Measurements from ENCODE around the gene CLCN3.
"Not testable (repeated sequence)": the region's sequence is repeated elsewhere in the genome, so short reads cannot be mapped to it uniquely, and the experiment has no call there.

The CLCN3 gene

GRCh38 chr4:169658975-169659715 lies 38.8 kb downstream of the CLCN3 start:
- DNase-seq: no peak

GRCh38 chr4:169659716-169660670 lies 39.6 kb downstream of the CLCN3 start:
- peak; percentile 63 for DNase-seq

GRCh38 chr4:169660929-169661328 lies 40.6 kb downstream of the CLCN3 start:
- no peak for DNase-seq

- no peak for DNase-seq
Observed at GRCh38 chr4:169661761-169662160, 41.4 kb downstream of the CLCN3 start.

GRCh38 chr4:169662206-169662605 lies 41.8 kb downstream of the CLCN3 start:
- DNase-seq: no peak

- no peak for DNase-seq
Observed at GRCh38 chr4:169663402-169663801, 43.0 kb downstream of the CLCN3 start.

GRCh38 chr4:169663831-169664230 lies 43.5 kb downstream of the CLCN3 start:
- no peak for DNase-seq

GRCh38 chr4:169664615-169665014 lies 44.2 kb downstream of the CLCN3 start:
- DNase-seq: no peak

- no peak for DNase-seq
Observed at GRCh38 chr4:169665046-169665737, 44.8 kb downstream of the CLCN3 start.

GRCh38 chr4:169668069-169668721 lies 47.8 kb downstream of the CLCN3 start:
- no peak for DNase-seq

GRCh38 chr4:169675825-169676224 lies 55.4 kb downstream of the CLCN3 start:
- no peak for DNase-seq

- DNase-seq: peak; percentile 5
Observed at GRCh38 chr4:169677150-169677748, 56.9 kb downstream of the CLCN3 start.

- DNase-seq: not testable (repeated sequence)
Observed at GRCh38 chr4:169678486-169678885, 58.1 kb downstream of the CLCN3 start.

GRCh38 chr4:169678951-169679591 lies 58.7 kb downstream of the CLCN3 start:
- DNase-seq: not testable (repeated sequence)

- no peak for DNase-seq
Observed at GRCh38 chr4:169682372-169683047, 62.1 kb downstream of the CLCN3 start.

GRCh38 chr4:169689681-169690080 lies 69.3 kb downstream of the CLCN3 start:
- no peak for DNase-seq

- DNase-seq: no peak
Observed at GRCh38 chr4:169690787-169691186, 70.4 kb downstream of the CLCN3 start.

- DNase-seq: no peak
Observed at GRCh38 chr4:169698331-169698730, 78.0 kb downstream of the CLCN3 start.

GRCh38 chr4:169707958-169708643 lies 87.7 kb downstream of the CLCN3 start:
- no peak for DNase-seq

- DNase-seq: no peak
Observed at GRCh38 chr4:169715826-169716225, 95.4 kb downstream of the CLCN3 start.

- DNase-seq: no peak
Observed at GRCh38 chr4:169716677-169717076, 96.3 kb downstream of the CLCN3 start.
